Uterus (tissue), 4 donors: ENCODE results near the gene ABCC2. TPM values are rescaled to one million over a fixed set of nuclear protein-coding genes. Genes with fewer than 3 reads are reported as not detected.
"Not testable (repeated sequence)": the region's sequence is repeated elsewhere in the genome, so short reads cannot be mapped to it uniquely, and the experiment has no call there.

Experiments used
- DNase-seq, 2 donors: peaks; one replicate each; pipeline ENCODE4 v3.0.0-alpha.2; 2019 to 2020
- H3K27ac ChIP-seq, 2 donors: fragments of 200-600 bp; sonication (generic); 1 replicate in 1 of 2; 2 replicates in 1 of 2; pipeline ENCODE4 v1.5.1; 2016 to 2018
- H3K27me3 ChIP-seq, 2 donors: fragments of 200-600 bp; sonication (generic); one replicate each; pipeline ENCODE4 v1.5.1; 2018 to 2019; ENCODE audit warnings: control low read depth in 1 of 2
- H3K36me3 ChIP-seq, 2 donors: fragments of 200-600 bp; sonication (generic); one replicate each; pipeline ENCODE4 v1.5.1; 2019; ENCODE audit warnings: control low read depth in 1 of 2
- H3K4me1 ChIP-seq, 2 donors: fragments of 200-600 bp; sonication (generic); one replicate each; pipeline ENCODE4 v1.5.1; 2018 to 2019; ENCODE audit warnings: control low read depth in 1 of 2
- H3K4me3 ChIP-seq, 2 donors: fragments of 200-600 bp; sonication (generic); 1 replicate in 1 of 2; 2 replicates in 1 of 2; pipeline ENCODE4 v1.5.1; 2018 to 2019; ENCODE audit warnings: mild to moderate bottlenecking in 1 of 2
- H3K9me3 ChIP-seq, 2 donors: fragments of 200-600 bp; sonication (generic); one replicate each; pipeline ENCODE4 v1.5.1; 2019; ENCODE audit warnings: control low read depth in 1 of 2
- POLR2A ChIP-seq, 2 donors: fragments of 450-650 bp; IDR thresholded peaks; one replicate each; pipeline ENCODE4 v1.6.1; 2016; ENCODE audit warnings: antibody characterized with exemption in 2 of 2, mild to moderate bottlenecking in 1 of 2, moderate library complexity in 1 of 2
- intact Hi-C: fragments of 100-400 bp; cut with DNase I; formaldehyde crosslinking; loops from one replicate; pipeline ENCODE4 v1.15.1; 2023; ENCODE audit warnings: low total_unique reads
- total RNA-seq, 4 donors: library from RNA; depleted of rRNA in 3 of 4; stranded (reverse); fragments of >200 nt in 3 of 4; gene quantifications; one replicate each; pipeline versions ENCODE4 v1.1.0 to v1.2.4, GENCODE V29; 2014 to 2023
- TF ChIP-seq, protein P1 (sequence below), 4 experiments: fragments of 200-600 bp in 2 of 4; fragments of 450-650 bp in 2 of 4; sonication (generic) in 2 of 4; IDR thresholded peaks; one replicate each; pipeline ENCODE4 v1.5.1; 2016 to 2019; ENCODE audit warnings: antibody characterized with exemption in 4 of 4, mild to moderate bottlenecking in 2 of 4, moderate library complexity in 1 of 4
- donor health status: DM: yes; HTN: yes; CAD: no.

ABCC2 gene
- total RNA-seq, 4 donors from 2014 or later, result 0.29 to 3.0 (median 1.2) TPM

DNA sequence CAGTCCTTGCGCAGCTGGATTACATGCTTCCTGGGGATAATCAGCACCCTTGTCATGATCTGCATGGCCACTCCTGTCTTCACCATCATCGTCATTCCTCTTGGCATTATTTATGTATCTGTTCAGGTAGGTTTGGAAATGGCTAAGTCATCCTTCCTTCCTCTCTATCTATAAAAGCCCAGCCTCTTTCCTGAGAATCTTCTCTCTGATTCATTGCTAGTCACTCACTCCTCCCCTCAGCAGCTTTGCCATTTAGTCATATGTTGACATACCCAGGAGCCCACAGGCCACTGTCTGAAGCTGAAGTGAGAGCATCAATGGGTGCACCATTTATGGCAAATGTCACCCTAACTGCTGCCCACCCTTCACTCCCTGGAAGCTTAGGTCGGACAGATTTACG lies 52.0 kb downstream of the ABCC2 start:
- no peaks in the 10 kb centered on the region for H3K36me3 ChIP-seq
- no peak for TF ChIP-seq POLR2A (IDR thresholded peaks at IDR 0.05)
- TF ChIP-seq, protein P1, sequence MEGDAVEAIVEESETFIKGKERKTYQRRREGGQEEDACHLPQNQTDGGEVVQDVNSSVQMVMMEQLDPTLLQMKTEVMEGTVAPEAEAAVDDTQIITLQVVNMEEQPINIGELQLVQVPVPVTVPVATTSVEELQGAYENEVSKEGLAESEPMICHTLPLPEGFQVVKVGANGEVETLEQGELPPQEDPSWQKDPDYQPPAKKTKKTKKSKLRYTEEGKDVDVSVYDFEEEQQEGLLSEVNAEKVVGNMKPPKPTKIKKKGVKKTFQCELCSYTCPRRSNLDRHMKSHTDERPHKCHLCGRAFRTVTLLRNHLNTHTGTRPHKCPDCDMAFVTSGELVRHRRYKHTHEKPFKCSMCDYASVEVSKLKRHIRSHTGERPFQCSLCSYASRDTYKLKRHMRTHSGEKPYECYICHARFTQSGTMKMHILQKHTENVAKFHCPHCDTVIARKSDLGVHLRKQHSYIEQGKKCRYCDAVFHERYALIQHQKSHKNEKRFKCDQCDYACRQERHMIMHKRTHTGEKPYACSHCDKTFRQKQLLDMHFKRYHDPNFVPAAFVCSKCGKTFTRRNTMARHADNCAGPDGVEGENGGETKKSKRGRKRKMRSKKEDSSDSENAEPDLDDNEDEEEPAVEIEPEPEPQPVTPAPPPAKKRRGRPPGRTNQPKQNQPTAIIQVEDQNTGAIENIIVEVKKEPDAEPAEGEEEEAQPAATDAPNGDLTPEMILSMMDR (IDR thresholded peaks at IDR 0.05), result no peak
- no peaks in the 10 kb centered on the region for H3K9me3 ChIP-seq
- intact Hi-C loops, result no loop called here
- no peak for DNase-seq
- H3K27ac ChIP-seq, result no peak overlapping the region
- H3K4me1 ChIP-seq, result no peaks in the 10 kb centered on the region
- H3K4me3 ChIP-seq, result no peak overlapping the region
- no peaks in the 10 kb centered on the region for H3K27me3 ChIP-seq

DNA sequence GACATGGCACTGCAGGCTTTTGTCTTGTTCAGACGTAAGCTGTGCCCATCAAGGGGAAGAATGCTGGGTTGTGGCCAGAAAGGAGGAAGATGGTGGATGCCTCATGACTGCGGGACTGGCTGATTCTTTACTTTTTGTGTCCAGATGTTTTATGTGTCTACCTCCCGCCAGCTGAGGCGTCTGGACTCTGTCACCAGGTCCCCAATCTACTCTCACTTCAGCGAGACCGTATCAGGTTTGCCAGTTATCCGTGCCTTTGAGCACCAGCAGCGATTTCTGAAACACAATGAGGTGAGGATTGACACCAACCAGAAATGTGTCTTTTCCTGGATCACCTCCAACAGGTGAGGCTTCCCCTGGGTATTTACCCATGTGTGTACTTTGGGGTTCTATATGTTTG lies 53.5 kb downstream of the ABCC2 start:
- intact Hi-C loops, result no loop called here
- Histone ChIP-seq H3K4me1 (no peaks in the 10 kb centered on the region), H3K9me3 (no peaks in the 10 kb centered on the region), H3K27ac (no peak overlapping the region), H3K27me3 (no peaks in the 10 kb centered on the region), H3K4me3 (no peak overlapping the region), H3K36me3 (no peaks in the 10 kb centered on the region)
- TF ChIP-seq, protein P1 (IDR thresholded peaks at IDR 0.05), result no peak
- TF ChIP-seq POLR2A (IDR thresholded peaks at IDR 0.05), result no peak
- no peak for DNase-seq

DNA sequence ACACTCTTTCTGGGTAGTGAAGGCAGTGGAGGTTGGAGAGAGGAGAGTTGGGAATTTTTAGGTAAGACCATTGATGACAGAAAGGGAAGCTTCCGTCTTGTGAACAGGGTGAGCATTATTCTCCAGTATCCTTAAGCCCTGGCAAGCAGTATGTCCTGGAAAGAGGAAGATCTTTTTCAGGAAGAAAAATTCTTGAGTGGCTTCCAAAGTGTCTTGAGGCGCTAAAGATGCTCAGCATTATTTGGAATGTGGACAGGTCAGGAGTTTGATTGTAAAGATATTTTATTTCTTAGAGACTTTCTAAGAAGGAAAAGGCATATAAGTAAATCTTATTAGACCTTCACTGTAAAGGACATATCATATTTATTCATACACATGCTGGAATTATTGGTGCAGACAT lies 54.3 kb downstream of the ABCC2 start:
- Histone ChIP-seq H3K36me3 (no peaks in the 10 kb centered on the region), H3K27ac (no peak overlapping the region), H3K4me1 (no peaks in the 10 kb centered on the region), H3K27me3 (no peaks in the 10 kb centered on the region), H3K9me3 (no peaks in the 10 kb centered on the region), H3K4me3 (no peak overlapping the region)
- TF ChIP-seq POLR2A (IDR thresholded peaks at IDR 0.05), result no peak
- TF ChIP-seq, protein P1 (IDR thresholded peaks at IDR 0.05), result no peak
- DNase-seq, result no peak
- intact Hi-C loops, result no loop called here

DNA sequence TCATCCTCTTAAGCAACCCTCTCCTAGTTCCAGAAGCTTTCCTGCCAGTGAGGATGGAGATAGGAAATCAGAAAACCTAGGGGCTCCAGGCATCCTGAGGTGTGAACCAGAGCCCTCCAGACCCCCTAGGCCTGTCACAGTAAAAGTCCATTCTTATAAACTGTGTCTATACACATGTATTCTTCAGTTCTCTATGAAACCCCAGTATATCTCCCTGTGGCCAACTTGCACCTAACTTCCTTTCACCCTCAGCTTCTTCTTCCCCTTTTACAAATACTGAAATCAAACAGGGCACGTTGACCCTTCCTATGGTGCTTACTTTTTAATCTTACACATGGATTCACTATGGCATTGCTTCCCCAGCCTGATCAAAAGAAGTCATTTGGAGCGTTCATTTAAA lies 58.4 kb downstream of the ABCC2 start:
- H3K4me3 ChIP-seq, H3K36me3 ChIP-seq, DNase-seq, intact Hi-C loops, H3K4me1 ChIP-seq, H3K27me3 ChIP-seq, H3K27ac ChIP-seq, H3K9me3 ChIP-seq: not testable (repeated sequence)

DNA sequence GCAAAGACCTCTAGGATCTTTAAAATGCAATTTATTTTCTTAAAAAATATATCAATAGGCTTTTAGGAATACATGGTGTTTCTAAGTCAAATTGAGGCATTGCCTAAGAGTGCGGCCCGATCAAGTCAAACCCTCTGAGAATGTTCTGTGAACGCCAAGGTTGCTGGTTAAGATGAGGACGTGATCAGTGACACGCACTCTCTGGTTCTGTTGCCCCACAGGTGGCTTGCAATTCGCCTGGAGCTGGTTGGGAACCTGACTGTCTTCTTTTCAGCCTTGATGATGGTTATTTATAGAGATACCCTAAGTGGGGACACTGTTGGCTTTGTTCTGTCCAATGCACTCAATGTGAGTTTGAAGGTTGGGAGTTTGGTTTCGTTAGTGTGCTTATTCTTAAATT lies 59.3 kb downstream of the ABCC2 start:
- Histone ChIP-seq H3K9me3 (no peaks in the 10 kb centered on the region), H3K4me1 (no peaks in the 10 kb centered on the region), H3K36me3 (no peaks in the 10 kb centered on the region), H3K27me3 (no peaks in the 10 kb centered on the region), H3K4me3 (no peak overlapping the region), H3K27ac (no peak overlapping the region)
- no peak for DNase-seq
- intact Hi-C loops, result no loop called here
- no peak for TF ChIP-seq POLR2A (IDR thresholded peaks at IDR 0.05)

DNA sequence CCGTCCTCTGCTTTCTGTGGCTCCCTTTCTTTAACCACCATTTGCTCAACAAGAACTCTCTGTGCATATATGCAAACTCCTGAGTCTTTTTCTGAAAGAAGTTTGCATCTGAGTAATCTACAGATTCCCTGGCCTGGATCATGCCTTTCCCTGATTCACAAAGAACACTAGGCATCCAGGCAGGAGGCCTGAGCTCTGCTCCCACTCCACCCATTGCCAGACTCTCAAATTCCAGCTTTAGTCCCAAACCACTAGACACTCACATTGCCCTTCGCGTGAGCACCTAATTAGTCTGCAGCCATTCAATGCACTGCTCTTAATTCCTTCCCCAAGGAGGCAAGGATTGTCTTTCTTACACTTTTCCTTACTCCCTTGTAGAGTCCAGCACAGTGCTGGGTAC lies 60.9 kb downstream of the ABCC2 start:
- Histone ChIP-seq H3K9me3 (no peaks in the 10 kb centered on the region), H3K4me3 (no peak overlapping the region), H3K4me1 (no peaks in the 10 kb centered on the region), H3K27me3 (no peaks in the 10 kb centered on the region), H3K36me3 (no peaks in the 10 kb centered on the region), H3K27ac (no peak overlapping the region)
- TF ChIP-seq POLR2A (IDR thresholded peaks at IDR 0.05), result no peak
- TF ChIP-seq, protein P1 (IDR thresholded peaks at IDR 0.05), result no peak
- DNase-seq, result no peak
- intact Hi-C loops, result no loop called here
